Stomach smooth muscle (tissue), 2 donors: ENCODE results near the gene NEK10.

Experiments used
- H3K27ac ChIP-seq: one replicate; pipeline ENCODE4 v1.7.0; 2013; ENCODE audit warnings: mild to moderate bottlenecking, low read length, inconsistent platforms
- H3K27me3 ChIP-seq, 2 donors: one replicate each; pipeline ENCODE4 v1.7.0; 2013; ENCODE audit warnings: low read length in 2 of 2; ENCODE audit not compliant: insufficient read depth in 2 of 2, control insufficient read depth in 1 of 2
- H3K36me3 ChIP-seq, 2 donors: one replicate each; pipeline ENCODE4 v1.7.0; 2013; ENCODE audit warnings: low read length in 2 of 2; ENCODE audit not compliant: control insufficient read depth in 2 of 2, insufficient read depth in 2 of 2
- H3K4me1 ChIP-seq: one replicate; pipeline ENCODE4 v1.7.0; 2013; ENCODE audit warnings: low read length; ENCODE audit not compliant: control insufficient read depth, insufficient read depth
- H3K4me3 ChIP-seq, 2 donors: one replicate each; pipeline ENCODE4 v1.7.0; 2013; ENCODE audit warnings: low read length in 2 of 2
- H3K9ac ChIP-seq, 2 donors: one replicate each; pipeline ENCODE4 v1.7.0; 2013; ENCODE audit warnings: low read length in 2 of 2, mild to moderate bottlenecking in 1 of 2
- H3K9me3 ChIP-seq, 2 donors: one replicate each; pipeline ENCODE4 v1.7.0; 2013; ENCODE audit warnings: low read length in 2 of 2; ENCODE audit not compliant: control insufficient read depth in 2 of 2
- donor health status: healthy.
- donor health status: Pancreatic carcinoma.

NEK10 gene

GRCh38 chr3:27208961-27209616 lies 160.1 kb downstream of the NEK10 start:
- Histone ChIP-seq H3K4me1 (no peaks in the 10 kb centered on the region), H3K9ac (no peak overlapping the region), H3K36me3 (no peaks in the 10 kb centered on the region), H3K27me3 (no peaks in the 10 kb centered on the region), H3K4me3 (no peak overlapping the region), H3K9me3 (peaks cover 0 to 2% of the 10 kb centered on the region in 2 donors), H3K27ac (no peak overlapping the region)

- Histone ChIP-seq H3K4me1 (no peaks in the 10 kb centered on the region), H3K27me3 (no peaks in the 10 kb centered on the region), H3K9me3 (no peaks in the 10 kb centered on the region), H3K27ac (no peak overlapping the region), H3K4me3 (no peak overlapping the region), H3K9ac (no peak overlapping the region), H3K36me3 (no peaks in the 10 kb centered on the region)
These were observed 166.2 kb downstream of the NEK10 start for GRCh38 chr3:27202959-27203358.

DNA sequence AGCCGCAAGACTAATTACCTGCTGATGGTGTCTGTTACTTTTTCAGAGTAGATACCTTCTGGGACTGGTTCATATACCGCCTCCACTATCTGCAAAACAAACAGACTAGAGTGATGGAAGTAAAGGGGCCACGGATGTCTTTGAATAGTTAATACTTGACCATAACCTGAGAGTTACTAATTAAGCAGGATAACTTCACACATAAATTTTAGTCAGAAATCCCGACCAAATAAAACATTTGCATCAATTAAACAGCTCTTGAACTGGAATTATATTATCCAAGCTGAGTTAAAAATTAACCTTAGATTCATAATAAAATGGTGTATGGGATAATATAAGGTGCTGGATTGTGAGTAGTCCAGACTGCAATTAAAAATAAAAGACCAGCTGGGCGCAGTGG lies 167.7 kb downstream of the NEK10 start:
- H3K36me3 ChIP-seq = no peaks in the 10 kb centered on the region
- no peaks in the 10 kb centered on the region for H3K27me3 ChIP-seq
- no peaks in the 10 kb centered on the region for H3K4me1 ChIP-seq
- H3K4me3 ChIP-seq = no peak overlapping the region
- no peak overlapping the region for H3K9ac ChIP-seq
- H3K9me3 ChIP-seq = no peaks in the 10 kb centered on the region
- H3K27ac ChIP-seq = no peak overlapping the region

GRCh38 chr3:27200721-27201489 lies 168.3 kb downstream of the NEK10 start:
- Histone ChIP-seq H3K4me1 (no peaks in the 10 kb centered on the region), H3K9ac (no peak overlapping the region), H3K27ac (no peak overlapping the region), H3K27me3 (no peaks in the 10 kb centered on the region), H3K36me3 (no peaks in the 10 kb centered on the region), H3K4me3 (no peak overlapping the region), H3K9me3 (no peaks in the 10 kb centered on the region)

- Histone ChIP-seq H3K27me3 (no peaks in the 10 kb centered on the region), H3K9ac (no peak overlapping the region), H3K4me3 (no peak overlapping the region), H3K4me1 (no peaks in the 10 kb centered on the region), H3K36me3 (no peaks in the 10 kb centered on the region), H3K27ac (no peak overlapping the region), H3K9me3 (no peaks in the 10 kb centered on the region)
These were observed 174.2 kb downstream of the NEK10 start for GRCh38 chr3:27194861-27195483.

- Histone ChIP-seq H3K9ac (no peak overlapping the region), H3K36me3 (no peaks in the 10 kb centered on the region), H3K4me3 (no peak overlapping the region), H3K9me3 (no peaks in the 10 kb centered on the region), H3K27ac (no peak overlapping the region), H3K4me1 (no peaks in the 10 kb centered on the region), H3K27me3 (no peaks in the 10 kb centered on the region)
These were observed 176.1 kb downstream of the NEK10 start for GRCh38 chr3:27193056-27193455.

DNA sequence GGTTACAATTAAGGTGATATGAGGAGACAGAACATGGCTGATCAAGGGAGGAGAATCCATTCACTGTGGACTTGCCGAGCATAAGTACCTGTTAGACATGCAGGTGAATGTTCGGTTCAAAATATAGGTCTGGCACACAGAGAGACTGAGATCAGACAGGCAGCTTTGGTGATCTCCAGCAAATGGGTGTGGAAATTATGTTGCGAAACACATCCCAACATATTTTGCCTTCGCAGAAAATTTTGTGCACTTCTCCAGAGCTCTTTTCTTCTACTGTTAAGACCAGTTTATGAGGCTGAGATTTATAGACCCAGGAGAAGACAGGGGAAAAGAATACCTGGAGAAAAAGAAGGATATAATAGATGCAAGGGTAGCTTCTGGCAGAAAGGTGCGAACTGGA lies 183.2 kb downstream of the NEK10 start:
- H3K36me3 ChIP-seq = no peaks in the 10 kb centered on the region
- H3K27me3 ChIP-seq = no peaks in the 10 kb centered on the region
- H3K4me3 ChIP-seq = no peak overlapping the region

DNA sequence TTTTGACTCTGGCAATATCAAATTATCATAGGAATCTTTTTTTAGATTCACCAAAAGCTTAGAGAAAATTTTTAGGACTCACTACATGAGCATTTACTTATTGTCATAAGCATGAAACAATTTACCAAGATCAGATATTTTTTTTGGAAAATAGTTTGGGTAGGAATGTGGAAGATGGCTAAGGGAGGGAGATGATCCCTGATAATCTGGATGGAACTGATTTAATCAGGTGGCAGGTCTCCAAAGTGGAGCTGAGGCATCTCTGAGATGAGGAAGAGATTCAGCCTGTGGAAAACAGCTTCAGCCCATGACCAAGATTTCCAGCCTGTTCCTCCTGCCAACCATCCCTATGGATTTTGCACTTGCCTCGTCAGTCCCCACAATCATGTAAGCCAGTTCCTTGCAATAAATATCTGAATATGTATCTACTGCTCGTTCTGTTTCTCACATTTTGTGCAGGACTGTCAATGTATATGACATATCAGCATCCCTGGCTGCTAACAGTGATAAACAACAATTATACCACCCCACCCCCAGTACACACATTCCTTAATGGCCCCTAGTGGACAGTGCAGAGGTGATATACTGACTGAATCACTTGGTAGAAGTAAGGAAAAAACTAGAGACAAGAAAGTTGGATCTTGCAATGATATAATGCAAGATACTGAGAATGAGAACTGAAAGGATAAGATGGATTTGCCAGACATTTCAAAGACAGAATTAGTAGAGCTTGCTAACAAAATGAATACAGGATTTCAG lies 183.8 kb downstream of the NEK10 start:
- H3K9me3 ChIP-seq = no peaks in the 10 kb centered on the region
- no peak overlapping the region for H3K9ac ChIP-seq
- H3K27me3 ChIP-seq = no peaks in the 10 kb centered on the region
- H3K4me3 ChIP-seq = no peak overlapping the region
- no peaks in the 10 kb centered on the region for H3K36me3 ChIP-seq
- no peak overlapping the region for H3K27ac ChIP-seq
- H3K4me1 ChIP-seq = no peaks in the 10 kb centered on the region

More for the DNA sequence above, 183.2 kb downstream of the NEK10 start:
- Histone ChIP-seq H3K9ac (no peak overlapping the region), H3K4me1 (no peaks in the 10 kb centered on the region), H3K27ac (no peak overlapping the region), H3K9me3 (no peaks in the 10 kb centered on the region)

DNA sequence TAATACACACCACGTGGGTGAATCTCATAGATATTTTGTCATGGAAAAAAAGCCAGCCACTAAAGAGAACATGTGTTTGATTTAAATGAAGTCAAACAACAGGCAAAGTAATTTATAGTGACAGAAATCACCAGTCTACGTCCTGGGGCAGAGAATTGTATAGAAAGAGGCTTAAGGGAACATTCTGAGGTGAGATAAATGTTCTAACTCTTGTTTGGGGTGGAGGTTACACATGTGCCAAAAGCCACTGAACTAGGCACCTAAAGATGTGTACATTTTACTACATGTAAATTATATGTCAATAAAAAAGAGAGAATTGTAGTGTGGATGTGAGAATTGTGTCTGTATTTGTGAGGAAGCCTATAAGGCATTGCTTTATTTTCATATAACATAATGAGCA lies 184.9 kb downstream of the NEK10 start:
- Histone ChIP-seq H3K36me3 (no peaks in the 10 kb centered on the region), H3K9ac (no peak overlapping the region), H3K9me3 (no peaks in the 10 kb centered on the region), H3K27ac (no peak overlapping the region), H3K4me3 (no peak overlapping the region), H3K27me3 (no peaks in the 10 kb centered on the region), H3K4me1 (no peaks in the 10 kb centered on the region)

DNA sequence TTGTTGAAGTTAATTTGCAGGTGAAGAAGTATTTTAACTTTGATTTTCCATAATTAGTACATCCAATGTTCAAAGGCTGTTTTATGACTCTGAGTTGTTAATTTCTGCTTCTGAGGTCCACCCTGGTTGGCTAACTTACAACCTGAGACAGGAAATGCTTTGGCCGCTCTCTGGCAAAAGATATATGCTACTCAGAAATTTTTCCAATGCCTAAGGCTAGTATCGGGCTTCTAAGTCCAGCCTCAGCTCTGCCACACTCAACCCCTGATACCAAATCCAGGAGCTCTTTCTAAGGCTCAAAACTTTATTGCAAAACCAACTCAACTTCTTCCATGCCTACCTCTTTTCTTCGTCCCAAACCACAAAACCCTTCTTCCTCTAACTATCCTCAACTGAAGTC lies 192.9 kb downstream of the NEK10 start:
- H3K4me1 ChIP-seq = no peaks in the 10 kb centered on the region
- no peak overlapping the region for H3K9ac ChIP-seq
- no peak overlapping the region for H3K4me3 ChIP-seq
- H3K36me3 ChIP-seq = no peaks in the 10 kb centered on the region
- no peak overlapping the region for H3K27ac ChIP-seq
- H3K27me3 ChIP-seq = no peaks in the 10 kb centered on the region
- no peaks in the 10 kb centered on the region for H3K9me3 ChIP-seq
